ENCODE results near the gene DHX35. TPM values are rescaled to one million over a fixed set of nuclear protein-coding genes. Genes with fewer than 3 reads are reported as not detected.

DHX35 gene
- total and polyA plus RNA-seq, 10 of the 15 experiments (the other 5 are each of a cell fraction or from before 2014, with no cell fraction given), result 4.3 to 21.6 (median 14.9) TPM

- TF ChIP-seq SMC3 (IDR thresholded peaks at IDR 0.05; ENCODE audit: borderline replicate concordance, low read length) (peak; percentile 92), NKRF (conservative IDR thresholded peaks at IDR 0.05) (no peak), CEBPZ (IDR thresholded peaks at IDR 0.05; ENCODE audit: low read depth, low read length) (no peak), KAT2A (conservative IDR thresholded peaks at IDR 0.05; ENCODE audit: control insufficient read depth, low read depth, low read length) (no peak), MAX (IDR thresholded peaks at IDR 0.05; ENCODE audit: low read depth, low read length) (no peak), EED (IDR thresholded peaks at IDR 0.05; ENCODE audit: low read depth) (no peak), PAX5 (IDR thresholded peaks at IDR 0.05; ENCODE audit: borderline replicate concordance, low read depth, low read length) (0 out of 2 replicates have a peak, but pooled peaks have one; percentile 10), ZBTB40 (IDR thresholded peaks at IDR 0.05; ENCODE audit: borderline replicate concordance) (no peak), USF1 (IDR thresholded peaks at IDR 0.05; ENCODE audit: borderline replicate concordance, extremely low read length, insufficient read depth, low read depth, low read length) (no peak), ZNF622 (IDR thresholded peaks at IDR 0.05) (no peak), NRF1 (conservative IDR thresholded peaks at IDR 0.05; ENCODE audit: low read depth, low read length) (no peak), SMARCA5 (IDR thresholded peaks at IDR 0.05) (peak; percentile 73; the same call in 1 of the 2 replicates), TBL1XR1 (IDR thresholded peaks at IDR 0.05; ENCODE audit: low read depth, low read length) (no peak), PBX3 (IDR thresholded peaks at IDR 0.05; ENCODE audit: insufficient replicate concordance, low read depth, low read length) (no peak), ZNF24 (IDR thresholded peaks at IDR 0.05) (no peak), DPF2 (IDR thresholded peaks at IDR 0.05) (no peak), IRF4 (IDR thresholded peaks at IDR 0.05; ENCODE audit: low read depth, low read length) (0 out of 2 replicates have a peak, but pooled peaks have one; percentile 29), MEF2A (IDR thresholded peaks at IDR 0.05; ENCODE audit: insufficient read depth, low read depth, low read length) (no peak)
These were observed 86.0 kb downstream of the DHX35 start (continued) for GRCh38 chr20:39048000-39048696.
